ENCODE data around the gene TCERG1.
A peak's percentile ranks its signal among the peaks of the same experiment; 100 is the strongest.

The TCERG1 gene

DNA sequence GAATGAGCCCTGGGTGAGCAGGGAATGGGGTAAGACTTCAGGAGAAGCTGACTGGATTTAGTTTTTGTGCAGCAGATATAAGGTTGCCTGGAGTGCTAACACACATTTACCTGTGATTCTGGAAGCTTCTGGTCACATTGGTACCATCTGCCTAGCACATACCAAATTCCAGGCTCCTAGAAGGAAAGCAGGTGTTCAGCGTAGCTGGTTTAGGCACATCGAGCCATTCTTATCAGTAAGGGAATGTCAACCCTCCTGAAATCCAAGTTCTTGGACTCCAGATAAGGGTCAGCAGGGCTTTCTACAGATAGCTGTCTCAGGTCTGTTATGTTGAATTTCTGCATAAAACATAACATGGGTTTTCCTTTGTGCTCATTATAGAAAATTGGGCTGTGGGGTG, 10.3 kb downstream of the TCERG1 start:
- no peak for DNase-seq (ENCODE audit: low read depth)

DNA sequence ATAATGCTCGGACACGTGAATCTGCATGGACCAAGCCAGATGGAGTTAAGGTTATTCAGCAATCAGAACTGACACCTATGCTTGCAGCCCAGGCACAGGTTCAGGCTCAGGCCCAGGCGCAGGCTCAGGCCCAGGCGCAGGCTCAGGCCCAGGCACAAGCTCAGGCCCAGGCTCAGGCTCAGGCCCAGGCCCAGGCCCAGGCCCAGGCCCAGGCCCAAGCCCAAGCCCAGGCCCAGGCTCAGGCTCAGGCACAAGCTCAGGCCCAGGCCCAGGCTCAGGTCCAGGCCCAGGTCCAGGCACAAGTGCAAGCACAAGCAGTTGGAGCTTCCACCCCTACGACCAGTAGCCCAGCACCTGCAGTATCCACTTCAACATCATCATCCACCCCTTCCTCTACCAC, 11.8 kb downstream of the TCERG1 start:
- DNase-seq (ENCODE audit: low read depth), result no peak

GRCh38 chr5:146461319-146461718, 14.2 kb downstream of the TCERG1 start:
- no peak for DNase-seq (ENCODE audit: low read depth)

DNA sequence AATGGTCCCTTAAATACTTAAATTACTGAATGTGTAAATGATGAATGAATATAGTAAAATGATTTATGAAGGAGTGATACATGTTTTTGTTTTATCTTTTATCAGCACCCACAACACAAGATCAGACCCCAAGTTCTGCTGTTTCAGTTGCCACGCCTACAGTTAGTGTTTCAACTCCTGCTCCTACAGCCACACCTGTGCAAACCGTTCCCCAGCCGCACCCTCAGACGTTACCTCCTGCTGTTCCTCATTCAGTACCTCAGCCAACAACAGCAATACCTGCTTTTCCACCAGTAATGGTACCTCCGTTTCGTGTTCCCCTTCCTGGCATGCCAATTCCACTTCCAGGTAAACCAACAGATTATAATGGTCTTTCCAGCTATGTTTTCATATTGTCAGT, 16.3 kb downstream of the TCERG1 start:
- DNase-seq (ENCODE audit: low read depth), result no peak

- DNase-seq (ENCODE audit: low read depth), result no peak
Observed at GRCh38 chr5:146466521-146467349, 19.6 kb downstream of the TCERG1 start.

DNA sequence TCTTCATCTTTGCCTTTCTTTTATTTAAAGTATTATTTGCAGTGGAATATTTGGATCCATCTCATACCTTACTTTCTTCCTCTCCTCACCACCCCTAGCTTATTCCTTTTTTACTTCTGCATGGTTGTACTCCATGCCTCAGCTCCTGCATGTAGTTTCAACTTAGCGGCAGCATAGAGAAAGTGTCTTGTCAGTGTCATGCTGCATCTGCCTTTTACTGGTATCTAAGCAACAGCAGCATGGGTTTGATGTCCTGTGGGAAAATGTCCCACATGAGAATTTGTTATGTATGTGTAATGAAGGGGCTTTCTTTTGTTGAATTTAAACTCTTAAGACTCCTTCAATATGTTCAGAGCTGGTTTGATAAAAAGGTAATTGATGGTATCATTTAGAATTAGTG, 20.6 kb downstream of the TCERG1 start:
- DNase-seq (ENCODE audit: low read depth), result no peak

DNA sequence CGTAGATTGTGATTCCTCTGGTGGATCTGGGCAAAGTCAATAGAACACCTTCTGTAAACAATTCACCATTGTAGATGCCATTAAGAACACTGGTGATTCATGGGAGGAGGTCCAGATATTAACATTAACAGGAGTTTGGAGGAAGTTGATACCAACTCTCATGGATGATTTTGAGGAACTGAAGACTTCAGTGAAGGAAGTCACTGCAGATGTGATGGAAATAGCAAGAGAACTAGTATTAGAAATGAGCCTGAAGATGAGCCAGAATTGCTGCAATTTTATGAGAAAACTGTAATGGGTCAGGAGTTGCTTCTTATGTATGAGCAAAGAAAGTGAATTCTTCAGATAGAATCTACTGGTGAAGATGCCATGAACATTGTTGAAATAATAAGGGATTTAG, 26.9 kb downstream of the TCERG1 start:
- no peak for DNase-seq (ENCODE audit: low read depth)

DNA sequence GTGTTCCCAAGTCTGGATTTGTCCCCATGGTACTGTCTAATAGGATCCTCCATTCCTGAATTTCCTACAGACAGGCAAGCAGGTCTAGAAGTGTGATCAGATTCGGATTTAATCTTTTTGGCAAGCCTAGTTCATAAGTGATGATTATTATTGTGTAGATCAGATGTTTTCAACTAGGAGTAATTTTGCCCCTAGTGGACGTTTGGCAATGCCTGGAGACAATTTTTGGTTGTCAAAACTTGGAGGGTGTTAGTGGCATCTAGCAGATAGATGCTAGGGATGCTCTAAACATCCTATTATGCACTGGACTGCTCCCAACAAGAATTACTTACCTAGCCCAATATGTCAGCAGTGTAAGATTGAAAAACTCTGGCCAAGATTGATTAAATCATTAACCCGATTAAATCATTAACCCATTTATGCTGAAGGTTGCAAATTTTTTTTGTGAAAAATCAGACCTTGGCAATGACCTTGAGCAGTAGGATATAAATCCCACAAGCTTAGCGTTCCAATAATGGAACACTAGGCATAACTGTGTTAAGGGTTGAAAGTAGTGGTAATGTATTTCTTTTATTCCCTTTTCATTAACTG, 28.2 kb downstream of the TCERG1 start:
- no peak for DNase-seq (ENCODE audit: low read depth)

- no peak for DNase-seq (ENCODE audit: low read depth)
Observed at GRCh38 chr5:146475906-146476305, 28.8 kb downstream of the TCERG1 start.

DNA sequence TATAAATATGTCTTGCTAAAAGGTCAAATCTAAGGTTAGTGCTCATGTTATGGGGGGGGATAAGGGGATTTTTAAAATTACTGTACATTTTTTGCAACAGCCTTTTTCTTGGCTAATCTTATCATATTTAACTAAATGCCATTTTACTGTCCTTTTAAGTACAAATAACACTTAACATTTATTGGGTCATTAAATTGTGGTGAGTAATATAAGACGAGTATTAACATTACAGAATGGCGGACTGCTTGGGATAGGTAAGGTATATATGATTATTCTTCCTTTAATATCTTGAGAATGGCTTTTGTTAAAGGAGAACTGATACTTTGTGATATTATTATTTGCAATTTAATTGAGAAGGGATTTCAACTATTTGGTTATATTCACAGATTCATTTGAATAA, 35.6 kb downstream of the TCERG1 start:
- no peak for DNase-seq (ENCODE audit: low read depth)

- no peak for DNase-seq (ENCODE audit: low read depth)
Observed at GRCh38 chr5:146484714-146485391, 37.7 kb downstream of the TCERG1 start.

- DNase-seq (ENCODE audit: low read depth), result no peak
Observed at GRCh38 chr5:146490089-146490843, 43.1 kb downstream of the TCERG1 start.

GRCh38 chr5:146494656-146495055, 47.5 kb downstream of the TCERG1 start:
- DNase-seq (ENCODE audit: low read depth), result no peak

DNA sequence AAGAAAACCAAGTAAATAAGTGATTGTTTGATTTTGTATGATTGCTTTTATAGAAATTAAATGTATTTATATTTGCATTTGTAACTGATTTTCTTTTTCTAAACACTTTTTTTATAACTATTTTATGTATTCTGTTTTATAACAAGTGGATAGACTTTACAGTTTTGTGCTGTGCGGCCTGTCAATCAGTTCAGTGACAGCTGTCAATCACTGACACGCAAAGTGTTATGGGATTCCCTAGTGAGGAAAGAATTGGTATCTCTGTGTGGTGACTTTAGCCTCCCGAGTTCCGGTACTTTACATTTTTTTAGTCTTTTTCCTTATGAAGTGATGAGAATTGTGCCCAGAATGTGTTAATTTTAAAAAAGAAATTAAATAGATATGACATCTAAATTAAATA, 52.5 kb downstream of the TCERG1 start:
- DNase-seq (ENCODE audit: low read depth), result no peak

- DNase-seq (ENCODE audit: low read depth), result no peak
Observed at GRCh38 chr5:146507428-146507827, 60.3 kb downstream of the TCERG1 start.

DNA sequence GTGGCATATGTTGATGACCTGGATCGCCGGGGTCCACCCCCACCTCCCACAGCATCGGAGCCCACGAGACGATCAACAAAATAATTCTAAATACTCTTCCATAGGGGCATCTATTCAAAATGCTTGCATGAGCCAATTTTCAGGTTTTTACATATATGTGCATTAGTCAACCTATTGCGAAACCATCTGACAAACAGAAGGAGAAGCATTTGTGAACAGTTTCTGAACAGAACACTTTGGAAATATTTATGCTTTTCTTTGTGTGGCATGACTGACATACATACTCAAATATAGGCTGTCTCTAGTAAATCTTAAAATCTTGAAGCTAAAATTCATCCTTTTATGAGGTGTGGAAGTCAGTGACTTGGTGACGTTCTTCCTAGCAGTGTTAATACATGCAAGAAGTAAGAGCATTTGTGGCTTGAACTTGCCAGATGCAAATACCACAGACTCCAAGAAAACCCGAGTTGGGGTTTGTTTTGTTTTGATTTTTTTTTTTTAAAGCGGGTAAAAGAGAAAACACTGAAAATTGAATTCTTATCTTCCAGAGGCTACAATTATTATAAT, 63.5 kb downstream of the TCERG1 start:
- DNase-seq (ENCODE audit: low read depth), result peak; percentile 8

DNA sequence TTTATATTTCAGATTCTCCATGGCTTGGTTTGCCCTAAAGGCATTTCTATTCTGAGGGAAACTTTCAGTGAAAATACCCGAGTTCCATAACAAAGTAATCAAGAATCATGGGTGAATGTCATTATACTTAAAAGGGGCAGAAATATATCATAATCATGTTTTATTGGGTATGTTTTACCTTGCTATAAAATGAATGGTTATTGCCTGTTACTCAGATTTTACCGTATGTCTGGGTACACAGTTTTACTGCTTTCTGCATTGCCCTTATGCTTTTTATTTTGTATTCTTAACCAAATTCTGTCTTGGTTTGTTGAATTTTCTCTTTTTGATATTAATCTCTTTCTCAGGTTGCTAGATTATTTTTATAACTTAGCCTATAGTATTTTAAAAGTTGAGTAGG, 66.3 kb downstream of the TCERG1 start:
- DNase-seq (ENCODE audit: low read depth), result no peak

DNA sequence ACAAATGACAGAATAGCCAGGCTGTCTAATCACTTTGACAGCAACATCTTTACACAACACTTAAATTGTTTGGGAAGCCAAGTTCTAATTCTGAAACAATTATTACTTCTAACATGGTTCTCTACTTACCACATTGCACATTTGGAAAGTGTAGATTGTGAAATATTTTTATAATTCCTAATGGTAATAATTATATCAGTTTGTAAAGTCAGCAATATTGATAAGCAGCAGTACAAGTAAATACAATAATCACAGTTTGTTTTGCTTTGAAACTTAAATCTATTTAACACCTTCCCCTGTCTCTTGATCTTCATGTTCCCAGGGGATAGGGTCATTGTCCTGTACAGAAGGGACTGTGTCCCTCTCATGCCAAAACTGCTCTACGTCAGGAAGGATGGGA, 67.4 kb downstream of the TCERG1 start:
- no peak for DNase-seq (ENCODE audit: low read depth)

DNA sequence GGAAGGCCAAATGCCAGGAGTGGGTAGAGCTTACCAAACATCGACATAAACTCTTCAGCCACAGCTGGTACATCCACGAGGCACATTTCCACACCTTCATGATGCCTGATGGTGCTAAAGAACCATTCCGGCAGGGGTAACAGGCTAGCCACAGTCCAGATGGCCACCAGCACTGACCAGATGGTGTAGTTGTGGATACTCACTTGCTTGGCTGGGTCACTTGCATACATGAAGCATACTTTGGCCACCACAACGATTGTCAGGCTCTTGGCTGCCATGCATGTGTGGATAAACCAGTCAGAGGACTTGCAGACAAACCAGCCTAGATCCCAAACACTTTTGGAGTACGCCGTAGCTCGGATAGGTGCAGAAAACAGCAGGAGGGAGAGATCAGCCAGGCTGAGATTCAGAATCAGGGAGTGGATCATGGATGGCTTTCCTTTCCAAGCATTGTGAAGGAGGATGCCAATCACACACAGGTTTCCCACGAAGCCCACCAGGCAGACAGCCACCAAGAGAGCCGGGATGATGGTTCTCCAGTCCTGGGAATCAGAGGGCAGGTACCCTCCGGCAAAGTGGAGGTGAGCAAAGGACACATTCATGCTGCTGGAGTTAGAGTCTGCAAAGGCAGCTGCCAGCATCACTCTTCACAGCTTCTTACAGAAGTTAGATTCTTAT, 68.5 kb downstream of the TCERG1 start:
- DNase-seq (ENCODE audit: low read depth), result no peak

DNA sequence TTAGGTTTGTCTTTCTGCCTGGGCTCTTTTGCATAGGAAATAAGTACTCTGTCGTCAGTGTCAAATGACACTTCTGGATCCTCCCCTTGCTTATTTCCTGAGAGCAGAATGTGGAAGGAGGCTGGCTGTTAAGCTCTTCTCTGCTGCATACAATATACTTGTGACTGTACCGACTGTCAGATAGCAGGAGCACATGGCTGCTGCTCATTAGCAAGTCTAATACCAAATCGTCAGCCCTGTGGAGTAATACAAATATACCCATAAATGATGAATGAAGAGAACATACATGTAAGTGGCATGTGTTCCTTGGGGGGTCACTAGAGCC, 69.0 kb downstream of the TCERG1 start, which contains the start of gene GPR151:
Gene GPR151 (minus strand): TSS at position 40 of the 325 bp plus-strand sequence. CDS start 77 bp downstream, outside the sequence.
- no peak for DNase-seq (ENCODE audit: low read depth)

- no peak for DNase-seq (ENCODE audit: low read depth)
Observed at GRCh38 chr5:146519554-146519953, 72.4 kb downstream of the TCERG1 start.

DNA sequence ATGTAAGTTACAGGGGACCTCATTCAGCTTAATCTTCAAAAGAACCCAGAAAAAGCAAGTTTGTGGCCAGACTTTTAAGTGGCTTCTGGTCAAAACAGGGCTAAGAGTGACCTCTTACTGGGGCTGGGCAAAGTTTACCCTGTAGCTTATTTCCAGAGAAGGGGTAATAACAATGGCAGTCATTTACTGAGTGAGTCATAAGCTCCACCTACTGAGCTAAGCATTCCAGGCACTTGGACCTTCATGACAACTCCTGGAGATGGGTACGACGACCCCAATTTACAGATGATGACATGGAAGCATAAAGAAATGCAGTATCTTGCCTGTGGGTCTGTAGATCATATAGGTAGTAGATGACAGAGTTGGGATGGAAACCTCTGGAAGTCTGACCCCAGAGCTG, 73.6 kb downstream of the TCERG1 start:
- DNase-seq (ENCODE audit: low read depth), result no peak
